Activated T-helper 1 cell treated with anti-CD3 and anti-CD28 coated beads, Interleukin-12 subunit alpha, Interleukin-12 subunit beta, Interleukin-2, Interleukin-4 antibody, amounts not matched to agents 30 ng/mL and 10 ng/mL and 1 ng/mL, durations not matched to agents 14 hours and 24 hours and 36 hours (primary cell): ENCODE measurements around the gene ATIC. TPM values are rescaled to one million over a fixed set of nuclear protein-coding genes. Genes with fewer than 3 reads are reported as not detected.
"Not testable (repeated sequence)": the region's sequence is repeated elsewhere in the genome, so short reads cannot be mapped to it uniquely, and the experiment has no call there.

Experiments used
- DNase-seq: peaks from one replicate; pipeline ENCODE4 v3.0.0; 2021; ENCODE audit warnings: low spot score
- H3K27ac Mint-ChIP-seq: one replicate; pipeline ENCODE4 v1.8.0; 2021; ENCODE audit warnings: mild to moderate bottlenecking, mixed read lengths
- H3K27me3 Mint-ChIP-seq: one replicate; pipeline ENCODE4 v1.8.0; 2022; ENCODE audit warnings: mild to moderate bottlenecking, moderate library complexity, mixed read lengths; ENCODE audit not compliant: insufficient read depth
- H3K36me3 Mint-ChIP-seq: one replicate; pipeline ENCODE4 v1.8.0; 2021; ENCODE audit warnings: low read depth, mixed read lengths
- H3K4me1 Mint-ChIP-seq: one replicate; pipeline ENCODE4 v1.8.0; 2021; ENCODE audit warnings: low read depth, mixed read lengths
- H3K4me3 Mint-ChIP-seq: one replicate; pipeline ENCODE4 v1.8.0; 2021; ENCODE audit warnings: mild to moderate bottlenecking, moderate library complexity, mixed read lengths
- H3K9me3 Mint-ChIP-seq: one replicate; pipeline ENCODE4 v1.8.0; 2021; ENCODE audit warnings: mixed read lengths
- intact Hi-C: fragments of 100-400 bp; cut with micrococcal nuclease; formaldehyde crosslinking; loops from one replicate; pipeline ENCODE4 v1.15.1; 2024
- total RNA-seq: library from RNA; stranded (reverse); gene quantifications from 2 replicates; pipeline ENCODE4 v1.2.3, GENCODE V29; 2022

ATIC gene
- total RNA-seq, 1 donor from 2014 or later, result 299 TPM

- no peak for DNase-seq
- Mint-ChIP-seq H3K27ac (no peak overlapping the region), H3K4me3 (no peak overlapping the region), H3K4me1 (no peaks in the 10 kb centered on the region), H3K9me3 (no peaks in the 10 kb centered on the region), H3K27me3 (peaks cover 5% of the 10 kb centered on the region), H3K36me3 (no peaks in the 10 kb centered on the region)
- intact Hi-C loops, result no loop called here
Measured at GRCh38 chr2:215286309-215286708, 25.6 kb upstream of the ATIC start.

GRCh38 chr2:215288112-215288815 is 23.6 kb upstream of the ATIC start:
- no peak overlapping the region for H3K4me3 Mint-ChIP-seq
- peaks cover 5% of the 10 kb centered on the region for H3K27me3 Mint-ChIP-seq
- H3K4me1 Mint-ChIP-seq, result no peaks in the 10 kb centered on the region
- no peaks in the 10 kb centered on the region for H3K9me3 Mint-ChIP-seq
- H3K36me3 Mint-ChIP-seq, result no peaks in the 10 kb centered on the region
- no peak overlapping the region for H3K27ac Mint-ChIP-seq
- intact Hi-C loops, result no loop called here
- DNase-seq, result no peak

- no peaks in the 10 kb centered on the region for H3K36me3 Mint-ChIP-seq
- no peaks in the 10 kb centered on the region for H3K4me1 Mint-ChIP-seq
- no peak overlapping the region for H3K27ac Mint-ChIP-seq
- no peak for DNase-seq
- H3K9me3 Mint-ChIP-seq, result no peaks in the 10 kb centered on the region
- H3K4me3 Mint-ChIP-seq, result no peak overlapping the region
- H3K27me3 Mint-ChIP-seq, result peaks cover 7% of the 10 kb centered on the region
- intact Hi-C loops, result no loop called here
Measured at GRCh38 chr2:215290980-215291599, 20.8 kb upstream of the ATIC start.

DNA sequence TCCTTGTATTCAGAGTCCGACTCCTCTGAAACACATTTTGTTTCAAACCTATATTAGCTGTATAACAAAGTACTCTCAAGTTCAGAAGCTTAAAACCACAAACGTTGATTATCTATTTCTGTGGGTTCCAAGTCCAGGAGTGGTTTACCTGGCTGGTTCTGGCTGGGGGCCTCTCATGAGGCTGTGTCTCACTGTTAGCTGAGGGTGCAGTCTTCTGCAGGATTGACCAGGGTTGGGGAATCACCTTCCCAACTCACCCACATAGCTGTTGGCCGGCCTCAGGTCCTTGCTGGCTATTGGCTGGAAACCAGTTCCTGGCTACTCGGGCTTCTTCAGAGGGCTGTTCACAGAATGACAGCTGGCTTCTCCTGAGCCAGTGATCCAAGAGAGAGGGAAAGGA is 18.0 kb upstream of the ATIC start:
- Mint-ChIP-seq H3K4me1 (no peaks in the 10 kb centered on the region), H3K4me3 (no peak overlapping the region), H3K36me3 (no peaks in the 10 kb centered on the region), H3K27ac (no peak overlapping the region), H3K9me3 (no peaks in the 10 kb centered on the region), H3K27me3 (peaks cover 7% of the 10 kb centered on the region)
- no peak for DNase-seq
- intact Hi-C loops, result no loop called here

DNA sequence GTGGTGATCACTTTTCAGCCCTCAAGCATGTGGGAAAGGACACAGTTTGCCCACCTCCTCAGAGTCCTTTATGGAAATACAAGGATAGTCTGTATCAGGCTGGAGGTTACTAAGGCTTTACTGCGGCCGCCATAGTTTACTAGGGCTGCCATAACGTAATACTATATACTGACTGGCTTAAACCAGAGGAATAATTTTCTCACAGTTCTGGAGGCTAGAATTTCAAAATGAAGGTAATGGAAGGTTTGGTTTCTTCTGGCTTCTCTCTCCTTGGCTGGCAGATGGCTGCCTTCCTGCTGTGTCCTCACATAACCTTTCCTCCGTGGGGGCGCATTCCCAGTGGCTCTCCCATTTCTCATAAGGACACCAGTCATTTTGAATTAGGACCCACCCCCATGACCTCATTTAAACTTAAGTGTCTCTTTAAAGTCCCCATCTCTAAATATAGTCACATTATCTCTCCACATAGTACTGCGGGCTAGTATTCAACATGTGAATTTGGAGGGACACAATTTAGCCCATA is 12.5 kb upstream of the ATIC start:
- intact Hi-C loops, result no loop called here
- Mint-ChIP-seq H3K36me3 (no peaks in the 10 kb centered on the region), H3K4me1 (no peaks in the 10 kb centered on the region), H3K27ac (no peak overlapping the region), H3K27me3 (peaks cover 3% of the 10 kb centered on the region), H3K4me3 (no peak overlapping the region), H3K9me3 (no peaks in the 10 kb centered on the region)
- DNase-seq, result no peak

DNA sequence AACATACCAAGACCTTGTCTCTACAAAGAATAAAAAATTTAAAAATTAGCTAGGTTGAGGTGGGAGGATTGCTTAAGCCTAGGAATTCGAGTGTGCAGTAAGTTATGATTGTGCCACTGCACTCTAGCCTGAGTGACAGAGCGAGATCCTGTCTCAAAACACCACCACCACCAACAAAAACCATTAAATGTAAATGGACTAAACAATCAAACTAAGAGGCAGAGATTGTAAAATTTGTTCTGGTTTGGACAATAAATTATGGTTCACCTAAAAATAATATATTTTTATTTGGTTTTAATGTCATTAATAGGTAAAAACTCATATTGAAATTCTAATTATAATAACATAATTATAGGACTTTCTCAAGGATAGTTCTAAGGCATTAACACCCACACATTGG is 9.9 kb upstream of the ATIC start:
- H3K36me3 Mint-ChIP-seq, result no peaks in the 10 kb centered on the region
- intact Hi-C loops, result no loop called here
- peaks cover 6% of the 10 kb centered on the region for H3K27me3 Mint-ChIP-seq
- H3K4me1 Mint-ChIP-seq, result no peaks in the 10 kb centered on the region
- no peak overlapping the region for H3K4me3 Mint-ChIP-seq
- H3K9me3 Mint-ChIP-seq, result no peaks in the 10 kb centered on the region
- DNase-seq, result no peak
- no peak overlapping the region for H3K27ac Mint-ChIP-seq

DNA sequence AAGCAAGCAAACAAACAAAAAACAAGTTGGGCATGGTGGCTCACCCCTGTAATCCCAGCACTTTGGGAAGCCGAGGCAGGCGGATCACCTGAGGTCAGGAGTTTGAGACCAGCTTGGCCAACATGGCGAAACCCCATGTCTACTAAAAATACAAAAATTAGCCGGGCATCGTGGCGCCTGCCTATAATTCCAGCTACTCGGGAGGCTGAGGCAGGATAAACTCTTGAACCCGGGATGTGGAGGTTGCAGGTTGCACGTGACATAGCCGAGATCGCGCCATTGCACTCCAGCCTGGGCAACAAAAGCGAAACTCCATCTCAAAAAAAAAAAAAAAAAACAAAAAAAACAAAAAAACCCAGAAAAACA is 617 bp upstream of the ATIC start:
- peak; percentile 10 for DNase-seq
- Mint-ChIP-seq H3K27ac (peak overlapping the region; percentile 79), H3K36me3 (peaks cover 28% of the 10 kb centered on the region), H3K4me3 (peak overlapping the region; percentile 89), H3K4me1 (peaks cover 31% of the 10 kb centered on the region)
- intact Hi-C loops, result loop anchor here (5.0 to 10.0 kb wide), 4 partner anchors 39 to 771 kb away; partner anchors contain the start of genes MREG, PECR and TMEM169
- H3K9me3 Mint-ChIP-seq, H3K27me3 Mint-ChIP-seq: not testable (repeated sequence)

DNA sequence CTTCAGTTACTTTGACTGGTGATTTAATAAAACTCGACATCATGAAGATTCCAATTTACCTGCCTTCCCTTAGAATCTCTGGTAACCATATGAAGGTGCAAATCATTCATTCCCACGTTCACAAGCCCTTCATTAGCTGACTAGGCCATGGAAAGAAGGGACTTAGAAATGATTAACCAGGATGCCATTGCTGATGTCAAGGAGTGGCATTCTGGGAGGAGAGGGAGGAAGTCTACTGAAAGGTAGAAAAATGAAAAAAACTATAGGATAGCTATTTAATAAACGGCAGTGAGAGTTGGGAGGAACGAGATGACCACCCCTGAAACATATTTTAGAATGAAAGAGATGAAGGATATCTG is 1.4 kb downstream of the ATIC start:
- intact Hi-C loops, result loop anchor here (2.0 to 10.0 kb wide), 5 partner anchors 41 to 769 kb away; partner anchors contain the start of genes FN1, MREG, PECR and TMEM169
- Mint-ChIP-seq H3K4me1 (peaks cover 33% of the 10 kb centered on the region), H3K9me3 (no peaks in the 10 kb centered on the region), H3K4me3 (peak overlapping the region; percentile 97), H3K27ac (peak overlapping the region; percentile 95), H3K27me3 (no peaks in the 10 kb centered on the region), H3K36me3 (peaks cover 38% of the 10 kb centered on the region)
- DNase-seq, result no peak

DNA sequence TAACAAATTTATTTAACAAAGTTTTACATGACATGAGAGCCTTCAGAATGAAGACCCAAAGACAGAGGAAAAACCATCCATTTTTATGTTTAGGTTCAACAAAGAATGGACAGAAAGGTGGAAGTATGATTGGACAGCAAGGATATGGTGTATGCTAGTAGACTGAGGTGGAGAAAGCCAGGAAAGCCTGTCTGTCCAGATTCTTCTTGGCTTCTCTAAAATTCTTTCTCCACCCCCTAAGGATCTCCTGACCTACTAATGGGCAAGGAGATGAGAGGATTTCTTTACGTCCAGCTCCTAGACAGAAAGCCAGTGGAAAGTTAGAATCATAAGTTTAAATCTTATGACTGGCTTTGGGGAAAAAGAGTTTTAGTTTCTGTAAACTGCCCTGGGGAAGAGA is 3.0 kb downstream of the ATIC start:
- peaks cover 47% of the 10 kb centered on the region for H3K36me3 Mint-ChIP-seq
- no peaks in the 10 kb centered on the region for H3K27me3 Mint-ChIP-seq
- H3K9me3 Mint-ChIP-seq, result no peaks in the 10 kb centered on the region
- peaks cover 37% of the 10 kb centered on the region for H3K4me1 Mint-ChIP-seq
- peak overlapping the region; percentile 34 for H3K27ac Mint-ChIP-seq
- no peak overlapping the region for H3K4me3 Mint-ChIP-seq
- no peak for DNase-seq
- intact Hi-C loops, result loop anchor here (5.0 to 10.0 kb wide), 4 partner anchors 43 to 767 kb away; partner anchors contain the start of genes MREG, PECR and TMEM169

DNA sequence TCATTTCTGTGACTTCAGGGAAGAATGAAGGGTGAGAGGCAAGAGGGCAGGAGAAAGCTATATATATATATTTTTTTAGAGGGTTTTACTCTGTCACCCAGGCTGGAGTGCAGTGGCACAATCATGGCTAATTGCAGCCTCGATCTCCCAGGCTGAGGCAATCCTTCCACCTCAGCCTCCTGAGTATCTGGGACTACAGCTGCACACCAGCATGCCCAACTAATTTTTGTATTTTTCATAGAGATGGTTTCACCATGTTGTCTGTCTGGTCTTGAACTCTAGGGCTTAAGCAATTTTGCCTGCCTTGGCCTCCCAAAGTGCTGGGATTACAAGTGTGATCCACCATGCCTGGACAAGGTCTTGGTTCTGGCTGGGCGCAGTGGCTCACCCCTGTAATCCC is 3.4 kb downstream of the ATIC start:
- no peaks in the 10 kb centered on the region for H3K9me3 Mint-ChIP-seq
- H3K4me1 Mint-ChIP-seq, result peaks cover 40% of the 10 kb centered on the region
- no peak overlapping the region for H3K4me3 Mint-ChIP-seq
- DNase-seq, result no peak
- intact Hi-C loops, result loop anchor here (10.0 kb wide), 1 partner anchor 700 kb away; the partner anchor contains the start of gene MREG
- H3K27me3 Mint-ChIP-seq, result no peaks in the 10 kb centered on the region
- H3K27ac Mint-ChIP-seq, result peak overlapping the region; percentile 34
- H3K36me3 Mint-ChIP-seq, result peaks cover 51% of the 10 kb centered on the region

DNA sequence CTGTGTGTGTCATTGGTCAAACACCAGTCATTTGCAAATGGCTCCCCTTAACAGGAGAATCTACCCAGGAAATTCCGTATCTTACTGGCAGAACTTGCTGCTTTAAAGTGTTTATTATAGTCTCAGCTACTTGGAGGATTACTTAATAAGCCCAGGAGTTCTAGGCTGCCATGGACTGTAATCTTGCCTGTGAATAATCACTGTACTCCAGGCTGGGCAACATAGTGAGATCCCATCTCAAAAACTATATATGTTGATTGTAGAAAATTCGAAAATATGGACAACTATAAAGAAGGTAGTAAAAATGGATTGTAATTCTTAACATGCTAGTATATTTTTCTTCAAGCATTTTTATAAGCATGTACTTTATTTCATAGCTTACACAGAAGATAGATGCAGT is 4.5 kb downstream of the ATIC start:
- intact Hi-C loops, result loop anchor here (10.0 kb wide), 1 partner anchor 698 kb away; the partner anchor contains the start of gene MREG
- peaks cover 58% of the 10 kb centered on the region for H3K36me3 Mint-ChIP-seq
- no peaks in the 10 kb centered on the region for H3K27me3 Mint-ChIP-seq
- H3K4me1 Mint-ChIP-seq, result peaks cover 41% of the 10 kb centered on the region
- no peak for DNase-seq
- no peak overlapping the region for H3K27ac Mint-ChIP-seq
- H3K9me3 Mint-ChIP-seq, result no peaks in the 10 kb centered on the region
- no peak overlapping the region for H3K4me3 Mint-ChIP-seq

- H3K36me3 Mint-ChIP-seq, result peaks cover 59% of the 10 kb centered on the region
- H3K27ac Mint-ChIP-seq, result no peak overlapping the region
- peaks cover 30% of the 10 kb centered on the region for H3K4me1 Mint-ChIP-seq
- DNase-seq, result no peak
- no peaks in the 10 kb centered on the region for H3K27me3 Mint-ChIP-seq
- H3K4me3 Mint-ChIP-seq, result no peak overlapping the region
- no peaks in the 10 kb centered on the region for H3K9me3 Mint-ChIP-seq
- intact Hi-C loops, result loop anchor here (10.0 kb wide), 1 partner anchor 695 kb away; the partner anchor contains the start of gene MREG
Measured at GRCh38 chr2:215319500-215319899, 7.6 kb downstream of the ATIC start.

DNA sequence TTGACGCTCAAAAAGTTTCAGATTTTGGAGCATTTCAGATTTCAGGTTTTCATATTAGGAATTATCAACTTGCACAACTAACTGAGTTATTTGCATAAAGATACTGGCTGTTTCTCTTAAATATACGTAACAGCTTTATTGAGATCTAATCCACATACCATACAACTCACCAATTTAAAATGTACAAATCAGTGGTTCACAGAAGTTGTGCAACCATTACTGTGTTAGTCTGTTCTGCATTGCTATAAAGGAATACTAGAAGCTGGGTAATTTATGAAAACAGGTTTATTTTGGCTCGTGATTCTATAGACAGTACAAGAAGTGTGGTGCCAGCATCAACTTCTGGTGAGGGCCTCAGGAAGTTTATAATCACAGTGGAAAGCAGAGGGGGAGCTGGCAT is 8.2 kb downstream of the ATIC start:
- Mint-ChIP-seq H3K36me3 (peaks cover 58% of the 10 kb centered on the region), H3K27me3 (no peaks in the 10 kb centered on the region), H3K4me1 (peaks cover 29% of the 10 kb centered on the region), H3K9me3 (no peaks in the 10 kb centered on the region), H3K4me3 (no peak overlapping the region), H3K27ac (no peak overlapping the region)
- intact Hi-C loops, result no loop called here
- no peak for DNase-seq
